Neural cell (in vitro differentiated cells): ENCODE results near the gene PDC.

Source experiments
- EP300 ChIP-seq: fragments of 450-650 bp; conservative IDR thresholded peaks from 2 replicates; pipeline ENCODE4 v1.6.1; 2014; ENCODE audit warnings: antibody characterized with exemption, mild to moderate bottlenecking, moderate library complexity; ENCODE audit not compliant: poor library complexity, severe bottlenecking
- EZH2 ChIP-seq: fragments of 200-600, 300-800 bp; shearing (Covaris generic), sonication (generic); IDR thresholded peaks from 2 replicates; pipeline ENCODE4 v1.6.1; 2014; ENCODE audit warnings: antibody characterized with exemption, low read length, borderline replicate concordance, mild to moderate bottlenecking; ENCODE audit not compliant: insufficient read depth, poor library complexity, severe bottlenecking
- POLR2AphosphoS5 ChIP-seq: IDR thresholded peaks from 2 replicates; pipeline ENCODE4 v1.6.1; 2012
- SMC3 ChIP-seq: fragments of 450-650 bp; conservative IDR thresholded peaks from 2 replicates; pipeline ENCODE4 v1.6.1; 2014; ENCODE audit warnings: antibody characterized with exemption, mild to moderate bottlenecking, moderate library complexity; ENCODE audit not compliant: poor library complexity
- TF ChIP-seq, protein P1 (sequence below): fragments of 450-650 bp; IDR thresholded peaks from 2 replicates; pipeline ENCODE4 v1.5.1; 2014; ENCODE audit warnings: antibody characterized with exemption, mild to moderate bottlenecking, moderate library complexity; ENCODE audit not compliant: poor library complexity, severe bottlenecking

DNA sequence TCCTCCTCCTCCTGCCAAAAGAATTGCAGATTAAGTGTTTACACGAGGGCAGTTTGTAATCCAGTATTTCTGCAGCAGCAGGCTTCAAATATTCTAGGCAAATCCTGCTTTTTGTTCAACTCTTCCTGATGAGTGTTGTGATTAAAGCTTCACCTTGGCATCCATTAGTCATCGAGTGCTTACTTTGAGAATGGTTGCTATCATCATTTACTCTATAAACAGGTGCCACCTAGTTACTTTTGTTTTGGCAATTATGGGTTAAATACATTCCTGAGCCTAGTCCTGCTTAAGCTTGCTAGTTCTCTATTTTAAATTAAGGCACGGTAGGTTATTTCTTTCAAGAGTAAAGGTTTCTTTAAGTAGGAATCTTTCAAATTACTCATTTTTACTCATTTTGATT, 20.3 kb downstream of the PDC start:
- TF ChIP-seq, protein P1, sequence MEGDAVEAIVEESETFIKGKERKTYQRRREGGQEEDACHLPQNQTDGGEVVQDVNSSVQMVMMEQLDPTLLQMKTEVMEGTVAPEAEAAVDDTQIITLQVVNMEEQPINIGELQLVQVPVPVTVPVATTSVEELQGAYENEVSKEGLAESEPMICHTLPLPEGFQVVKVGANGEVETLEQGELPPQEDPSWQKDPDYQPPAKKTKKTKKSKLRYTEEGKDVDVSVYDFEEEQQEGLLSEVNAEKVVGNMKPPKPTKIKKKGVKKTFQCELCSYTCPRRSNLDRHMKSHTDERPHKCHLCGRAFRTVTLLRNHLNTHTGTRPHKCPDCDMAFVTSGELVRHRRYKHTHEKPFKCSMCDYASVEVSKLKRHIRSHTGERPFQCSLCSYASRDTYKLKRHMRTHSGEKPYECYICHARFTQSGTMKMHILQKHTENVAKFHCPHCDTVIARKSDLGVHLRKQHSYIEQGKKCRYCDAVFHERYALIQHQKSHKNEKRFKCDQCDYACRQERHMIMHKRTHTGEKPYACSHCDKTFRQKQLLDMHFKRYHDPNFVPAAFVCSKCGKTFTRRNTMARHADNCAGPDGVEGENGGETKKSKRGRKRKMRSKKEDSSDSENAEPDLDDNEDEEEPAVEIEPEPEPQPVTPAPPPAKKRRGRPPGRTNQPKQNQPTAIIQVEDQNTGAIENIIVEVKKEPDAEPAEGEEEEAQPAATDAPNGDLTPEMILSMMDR: no peak
- TF ChIP-seq SMC3 (no peak), POLR2AphosphoS5 (no peak), EP300 (no peak), EZH2 (no peak)
